Lung (tissue), 12 donors: ENCODE results near the gene MAST2. TPM values are rescaled to one million over a fixed set of nuclear protein-coding genes. Genes with fewer than 3 reads are reported as not detected.

Source experiments
- ATAC-seq: fragments of 200-7000 bp; cut with Tn5 transposase; one replicate; pipeline ENCODE4 v1.9.1; 2020; ENCODE audit warnings: moderate number of reproducible peaks; ENCODE audit not compliant: insufficient read depth, low FRiP score
- DNase-seq, 3 donors: peaks; one replicate each; pipeline ENCODE4 v3.0.0-alpha.2; 2013 to 2017
- H3K27ac ChIP-seq, 2 donors: one replicate each; pipeline ENCODE4 v1.5.1; 2013; ENCODE audit warnings: mild to moderate bottlenecking in 2 of 2, moderate library complexity in 2 of 2, control low read depth in 1 of 2, inconsistent platforms in 1 of 2, low read depth in 1 of 2, low read length in 1 of 2
- H3K27me3 ChIP-seq, 3 donors: one replicate each; pipeline ENCODE4 v1.5.1; 2013; ENCODE audit warnings: low read length in 2 of 3; ENCODE audit not compliant: control insufficient read depth in 3 of 3, insufficient read depth in 3 of 3
- H3K36me3 ChIP-seq, 4 donors: one replicate each; pipeline ENCODE4 v1.5.1; 2013; ENCODE audit warnings: low read length in 4 of 4, mild to moderate bottlenecking in 1 of 4, moderate library complexity in 1 of 4; ENCODE audit not compliant: control insufficient read depth in 4 of 4, insufficient read depth in 4 of 4
- H3K4me1 ChIP-seq, 5 donors: one replicate each; pipeline ENCODE4 v1.5.1; 2013; ENCODE audit warnings: low read length in 5 of 5, mild to moderate bottlenecking in 2 of 5, moderate library complexity in 1 of 5; ENCODE audit not compliant: control insufficient read depth in 5 of 5, insufficient read depth in 5 of 5
- H3K4me3 ChIP-seq: one replicate; pipeline ENCODE4 v1.5.1; 2013; ENCODE audit warnings: mild to moderate bottlenecking, control low read depth, moderate library complexity
- H3K9ac ChIP-seq, 2 donors: one replicate each; pipeline ENCODE4 v1.5.1; 2013; ENCODE audit warnings: low read length in 2 of 2, control low read depth in 1 of 2; ENCODE audit not compliant: insufficient read depth in 1 of 2
- H3K9me3 ChIP-seq, 4 donors: one replicate each; pipeline ENCODE4 v1.5.1; 2013; ENCODE audit warnings: low read length in 3 of 4, mild to moderate bottlenecking in 1 of 4, moderate library complexity in 1 of 4; ENCODE audit not compliant: control insufficient read depth in 4 of 4, insufficient read depth in 3 of 4
- WGBS, 2 donors: extraction: QIAGEN DNeasy Blood & Tissue Kit; methylation state at CpG; one replicate each; pipeline ENCODE4 v1.1.7; 2013; 5-methylcytosine and 5-hydroxymethylcytosine counted together
- polyA plus RNA-seq, 2 donors: library from polyadenylated mRNA; stranded (reverse); fragments of 200-250 nt; gene quantifications; one replicate each; pipeline ENCODE4 v1.2.1, GENCODE V29; 2013
- total RNA-seq, 2 donors: library from RNA; depleted of rRNA in 1 of 2; stranded (reverse); fragments of >200 nt in 1 of 2; gene quantifications; one replicate each; pipeline ENCODE4 v1.2.1, GENCODE V29; 2014 to 2021
- TF ChIP-seq, protein P1 (sequence below): IDR thresholded peaks from 2 replicates; pipeline ENCODE4 v1.5.1; 2012; ENCODE audit warnings: mild to moderate bottlenecking; ENCODE audit errors: control extremely low read depth, extremely low read depth
- donor health status: control.
- donor health status: control.
- donor health status: Bipolar disorder and iron deficiency.
- donor health status: healthy.
- donor health status: DM: yes; HTN: yes; CAD: no.

The MAST2 gene
- total and polyA plus RNA-seq, 4 donors: 10.5 to 28.6 (median 19.1) TPM

DNA sequence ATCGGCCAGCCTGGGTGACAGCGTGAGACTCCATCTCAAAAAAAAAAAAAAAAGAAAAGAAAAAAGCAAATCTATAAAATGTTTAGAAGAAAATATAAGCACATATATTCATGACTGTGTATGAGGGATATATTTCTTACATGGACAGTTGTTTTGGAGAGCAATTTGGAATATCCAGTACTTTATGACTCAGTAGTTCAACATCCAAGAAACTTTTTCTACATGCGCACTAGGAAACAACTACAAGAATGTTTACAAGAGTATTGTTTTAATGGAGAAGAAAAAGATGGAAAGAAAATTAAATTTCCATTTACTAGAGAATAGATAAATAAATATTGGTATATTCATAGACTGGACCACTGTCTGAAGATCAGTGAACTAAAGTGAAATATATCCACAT is 77.5 kb downstream of the MAST2 start:
- H3K4me1 ChIP-seq: peaks cover 0 to 7% (median 0%) of the 10 kb centered on the region in 5 donors
- no peaks in the 10 kb centered on the region for H3K27me3 ChIP-seq
- ATAC-seq: no peak

DNA sequence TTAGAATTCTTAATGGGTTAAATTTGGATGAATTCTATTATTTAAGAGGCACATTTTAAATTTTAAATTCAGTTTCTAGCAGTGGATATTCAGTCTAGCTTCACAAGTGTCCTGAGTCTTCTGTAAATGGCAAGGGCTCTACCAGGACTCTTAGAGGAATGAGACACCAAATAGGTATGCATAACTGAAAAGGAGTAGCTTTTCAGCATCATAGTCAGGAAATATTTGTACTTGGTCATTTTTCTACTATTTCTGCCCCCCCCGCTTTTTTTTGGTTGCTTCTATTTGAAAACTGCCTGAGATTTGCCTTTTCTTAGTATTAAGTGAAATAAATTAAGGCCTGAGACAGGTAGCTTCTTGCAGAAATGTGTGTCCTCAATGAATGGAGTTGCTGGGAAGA is 80.2 kb downstream of the MAST2 start:
- Histone ChIP-seq H3K4me3 (no peak overlapping the region), H3K4me1 (peaks cover 0 to 7% (median 0%) of the 10 kb centered on the region in 5 donors), H3K36me3 (no peaks in the 10 kb centered on the region), H3K27ac (no peak overlapping the region), H3K9me3 (no peaks in the 10 kb centered on the region), H3K9ac (no peak overlapping the region), H3K27me3 (no peaks in the 10 kb centered on the region)
- WGBS, 2 donors: 33 to 63% methylated on average over 1 of the region's 1 CpG
- DNase-seq (no peak), ATAC-seq (no peak)
- TF ChIP-seq, protein P1, sequence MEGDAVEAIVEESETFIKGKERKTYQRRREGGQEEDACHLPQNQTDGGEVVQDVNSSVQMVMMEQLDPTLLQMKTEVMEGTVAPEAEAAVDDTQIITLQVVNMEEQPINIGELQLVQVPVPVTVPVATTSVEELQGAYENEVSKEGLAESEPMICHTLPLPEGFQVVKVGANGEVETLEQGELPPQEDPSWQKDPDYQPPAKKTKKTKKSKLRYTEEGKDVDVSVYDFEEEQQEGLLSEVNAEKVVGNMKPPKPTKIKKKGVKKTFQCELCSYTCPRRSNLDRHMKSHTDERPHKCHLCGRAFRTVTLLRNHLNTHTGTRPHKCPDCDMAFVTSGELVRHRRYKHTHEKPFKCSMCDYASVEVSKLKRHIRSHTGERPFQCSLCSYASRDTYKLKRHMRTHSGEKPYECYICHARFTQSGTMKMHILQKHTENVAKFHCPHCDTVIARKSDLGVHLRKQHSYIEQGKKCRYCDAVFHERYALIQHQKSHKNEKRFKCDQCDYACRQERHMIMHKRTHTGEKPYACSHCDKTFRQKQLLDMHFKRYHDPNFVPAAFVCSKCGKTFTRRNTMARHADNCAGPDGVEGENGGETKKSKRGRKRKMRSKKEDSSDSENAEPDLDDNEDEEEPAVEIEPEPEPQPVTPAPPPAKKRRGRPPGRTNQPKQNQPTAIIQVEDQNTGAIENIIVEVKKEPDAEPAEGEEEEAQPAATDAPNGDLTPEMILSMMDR: no peak

More for the DNA sequence above, 77.5 kb downstream of the MAST2 start:
- TF ChIP-seq, protein P1: no peak
- H3K4me3 ChIP-seq: no peak overlapping the region
- no peak overlapping the region for H3K9ac ChIP-seq
- H3K27ac ChIP-seq: no peak overlapping the region
- DNase-seq: no peak
- H3K9me3 ChIP-seq: no peaks in the 10 kb centered on the region
- H3K36me3 ChIP-seq: no peaks in the 10 kb centered on the region
- WGBS, 2 donors: 92 to 96% methylated on average over 3 of the region's 3 CpGs

- 42 to 76% methylated on average over 1 of the region's 1 CpG for WGBS, 2 donors
- H3K9ac ChIP-seq: no peak overlapping the region
- no peak for ATAC-seq
Measured at GRCh38 chr1:45884700-45885099, 81.3 kb downstream of the MAST2 start.

More at GRCh38 chr1:45884700-45885099, 81.3 kb downstream of the MAST2 start:
- no peaks in the 10 kb centered on the region for H3K36me3 ChIP-seq
- no peak overlapping the region for H3K4me3 ChIP-seq
- no peak for DNase-seq
- H3K9me3 ChIP-seq: no peaks in the 10 kb centered on the region
- peaks cover 0 to 7% (median 0%) of the 10 kb centered on the region in 5 donors for H3K4me1 ChIP-seq
- TF ChIP-seq, protein P1: no peak
- H3K27me3 ChIP-seq: no peaks in the 10 kb centered on the region
- H3K27ac ChIP-seq: no peak overlapping the region
